ENCODE data around the gene TRIM14.

DNA sequence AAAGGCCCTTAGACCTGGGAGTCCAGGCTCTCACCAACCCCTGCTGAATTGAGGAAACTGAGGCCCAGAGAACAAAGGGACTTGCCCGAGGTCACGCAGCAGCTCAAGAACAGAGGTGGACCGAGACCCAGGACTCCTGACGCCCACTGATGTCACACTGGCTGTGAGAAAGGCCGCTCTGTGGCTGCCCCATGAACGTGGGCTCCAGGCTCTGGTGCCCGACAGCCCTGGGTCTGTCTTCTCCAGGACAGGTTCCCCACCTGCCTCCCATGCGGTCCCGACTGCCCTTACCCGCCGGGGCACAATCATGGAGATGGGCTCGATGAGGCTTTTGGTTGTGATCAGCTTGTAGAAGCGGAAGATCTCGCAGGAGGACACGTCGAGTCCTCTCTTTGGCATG, 9.3 kb upstream of the TRIM14 start:
- TF ChIP-seq, protein P1, sequence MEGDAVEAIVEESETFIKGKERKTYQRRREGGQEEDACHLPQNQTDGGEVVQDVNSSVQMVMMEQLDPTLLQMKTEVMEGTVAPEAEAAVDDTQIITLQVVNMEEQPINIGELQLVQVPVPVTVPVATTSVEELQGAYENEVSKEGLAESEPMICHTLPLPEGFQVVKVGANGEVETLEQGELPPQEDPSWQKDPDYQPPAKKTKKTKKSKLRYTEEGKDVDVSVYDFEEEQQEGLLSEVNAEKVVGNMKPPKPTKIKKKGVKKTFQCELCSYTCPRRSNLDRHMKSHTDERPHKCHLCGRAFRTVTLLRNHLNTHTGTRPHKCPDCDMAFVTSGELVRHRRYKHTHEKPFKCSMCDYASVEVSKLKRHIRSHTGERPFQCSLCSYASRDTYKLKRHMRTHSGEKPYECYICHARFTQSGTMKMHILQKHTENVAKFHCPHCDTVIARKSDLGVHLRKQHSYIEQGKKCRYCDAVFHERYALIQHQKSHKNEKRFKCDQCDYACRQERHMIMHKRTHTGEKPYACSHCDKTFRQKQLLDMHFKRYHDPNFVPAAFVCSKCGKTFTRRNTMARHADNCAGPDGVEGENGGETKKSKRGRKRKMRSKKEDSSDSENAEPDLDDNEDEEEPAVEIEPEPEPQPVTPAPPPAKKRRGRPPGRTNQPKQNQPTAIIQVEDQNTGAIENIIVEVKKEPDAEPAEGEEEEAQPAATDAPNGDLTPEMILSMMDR (IDR thresholded peaks at IDR 0.05; ENCODE audit: insufficient read depth, low read length, poor library complexity, severe bottlenecking): no peak
- TF ChIP-seq EZH2phosphoT487 (conservative IDR thresholded peaks at IDR 0.05; ENCODE audit: low read length): no peak

Data from SU-DHL-6 (cell line).